LNCAP (cell line): ENCODE measurements around the gene UQCRQ.

Experiments
- TF ChIP-seq, protein P1 (sequence below): fragments of 450-650 bp; IDR thresholded peaks from 2 replicates; pipeline ENCODE4 v1.5.1; 2017; ENCODE audit warnings: mild to moderate bottlenecking

Gene UQCRQ

DNA sequence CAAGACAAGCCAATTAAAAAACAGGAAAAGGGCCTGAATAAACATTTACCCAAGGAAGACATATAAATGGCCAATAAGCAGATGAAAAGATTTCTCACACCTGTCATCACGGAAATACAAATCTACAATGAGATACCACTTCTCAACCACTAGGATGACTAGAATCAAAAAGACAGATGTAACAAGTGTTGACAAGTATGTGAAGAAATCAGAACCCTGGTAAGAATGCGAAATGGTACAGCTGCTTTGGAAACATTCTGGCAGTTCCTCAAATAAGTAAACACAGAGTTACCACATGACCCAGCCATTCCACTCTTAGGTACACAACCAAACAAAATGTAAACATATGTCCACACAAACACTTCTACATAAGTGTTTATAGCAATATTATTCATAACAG lies 39.5 kb downstream of the UQCRQ start:
- TF ChIP-seq, protein P1, sequence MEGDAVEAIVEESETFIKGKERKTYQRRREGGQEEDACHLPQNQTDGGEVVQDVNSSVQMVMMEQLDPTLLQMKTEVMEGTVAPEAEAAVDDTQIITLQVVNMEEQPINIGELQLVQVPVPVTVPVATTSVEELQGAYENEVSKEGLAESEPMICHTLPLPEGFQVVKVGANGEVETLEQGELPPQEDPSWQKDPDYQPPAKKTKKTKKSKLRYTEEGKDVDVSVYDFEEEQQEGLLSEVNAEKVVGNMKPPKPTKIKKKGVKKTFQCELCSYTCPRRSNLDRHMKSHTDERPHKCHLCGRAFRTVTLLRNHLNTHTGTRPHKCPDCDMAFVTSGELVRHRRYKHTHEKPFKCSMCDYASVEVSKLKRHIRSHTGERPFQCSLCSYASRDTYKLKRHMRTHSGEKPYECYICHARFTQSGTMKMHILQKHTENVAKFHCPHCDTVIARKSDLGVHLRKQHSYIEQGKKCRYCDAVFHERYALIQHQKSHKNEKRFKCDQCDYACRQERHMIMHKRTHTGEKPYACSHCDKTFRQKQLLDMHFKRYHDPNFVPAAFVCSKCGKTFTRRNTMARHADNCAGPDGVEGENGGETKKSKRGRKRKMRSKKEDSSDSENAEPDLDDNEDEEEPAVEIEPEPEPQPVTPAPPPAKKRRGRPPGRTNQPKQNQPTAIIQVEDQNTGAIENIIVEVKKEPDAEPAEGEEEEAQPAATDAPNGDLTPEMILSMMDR = no peak

DNA sequence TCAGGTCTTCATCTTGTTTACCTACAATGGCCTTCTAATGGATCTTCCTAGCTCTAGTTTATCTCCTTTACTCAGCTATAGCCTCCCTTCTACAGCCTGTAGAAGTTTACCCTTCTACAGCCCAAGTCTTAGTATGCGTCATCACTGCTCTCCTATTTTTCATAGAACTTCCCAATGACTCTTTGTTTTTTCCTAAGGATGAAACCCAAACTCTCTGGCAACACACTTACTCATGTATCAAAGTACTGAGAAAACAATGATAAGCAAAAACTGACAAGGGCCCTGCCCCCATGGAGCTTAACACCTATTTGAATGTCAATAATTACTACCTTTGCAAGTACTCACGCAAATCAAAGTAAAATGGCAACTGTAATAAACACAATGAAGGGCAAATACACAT lies 40.7 kb downstream of the UQCRQ start:
- TF ChIP-seq, protein P1 = no peak

DNA sequence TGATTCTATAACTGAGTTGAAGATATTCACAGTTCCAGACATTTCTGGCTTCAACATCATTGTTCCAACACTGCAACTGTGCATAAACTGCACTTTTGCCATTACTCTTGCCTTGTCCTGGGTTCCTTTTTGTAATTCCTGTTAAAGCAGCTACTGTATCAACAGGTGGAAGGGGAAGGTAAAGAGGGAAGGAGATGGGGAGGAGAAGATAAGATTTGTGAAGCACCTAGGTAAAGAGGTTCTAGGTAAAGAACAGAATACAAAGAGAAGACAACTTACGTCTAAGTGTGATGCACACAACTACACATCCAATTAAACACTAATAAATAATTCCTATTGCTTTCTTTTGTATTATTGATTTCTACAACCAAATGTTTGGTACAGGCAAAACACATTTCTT lies 43.3 kb downstream of the UQCRQ start:
- TF ChIP-seq, protein P1 = no peak

DNA sequence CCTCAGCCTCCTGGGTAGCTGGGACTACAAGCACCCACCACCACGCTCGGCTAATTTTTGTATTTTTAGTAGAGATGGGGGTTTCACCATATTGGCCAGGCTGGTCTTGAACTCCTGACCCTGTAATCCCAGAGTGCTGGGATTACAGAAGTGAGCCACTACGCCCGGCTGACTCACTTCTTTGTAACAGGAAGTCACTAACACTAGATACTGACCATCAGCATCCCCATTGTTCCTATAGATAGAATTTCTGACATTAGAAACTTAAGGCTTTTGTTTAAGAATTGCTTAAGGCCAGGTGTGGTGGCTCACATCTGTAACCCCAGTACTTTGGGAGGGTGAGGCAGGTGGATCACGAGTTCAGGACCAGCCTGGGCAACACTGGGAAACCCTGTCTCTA lies 49.2 kb downstream of the UQCRQ start:
- TF ChIP-seq, protein P1 = no peak

DNA sequence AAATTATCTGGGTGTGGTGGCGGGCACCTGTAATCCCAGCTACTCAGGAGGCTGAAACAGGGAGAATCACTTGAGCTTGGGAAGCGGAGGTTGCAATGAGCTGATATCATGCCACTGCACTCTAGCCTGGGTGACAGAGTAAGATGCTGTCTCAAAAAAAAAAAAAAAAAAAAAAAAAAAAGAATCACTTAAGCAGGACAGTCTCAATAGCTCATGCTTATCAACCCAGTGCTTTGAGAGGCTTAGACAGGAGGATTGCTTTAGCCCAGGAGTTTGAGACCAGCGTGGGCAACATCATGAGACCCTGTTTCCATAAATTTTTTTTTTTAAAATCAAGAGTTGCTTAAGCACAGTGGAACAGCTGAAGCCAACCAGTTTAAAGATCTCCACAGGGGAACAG lies 49.6 kb downstream of the UQCRQ start:
- TF ChIP-seq, protein P1 = no peak
